ENCODE measurements around the gene CFAP77. TPM values are rescaled to one million over a fixed set of nuclear protein-coding genes. Genes with fewer than 3 reads are reported as not detected.
A peak's percentile ranks its signal among the peaks of the same experiment; 100 is the strongest.

The CFAP77 gene
- total RNA-seq, 2 donors from 2014 or later = not detected

DNA sequence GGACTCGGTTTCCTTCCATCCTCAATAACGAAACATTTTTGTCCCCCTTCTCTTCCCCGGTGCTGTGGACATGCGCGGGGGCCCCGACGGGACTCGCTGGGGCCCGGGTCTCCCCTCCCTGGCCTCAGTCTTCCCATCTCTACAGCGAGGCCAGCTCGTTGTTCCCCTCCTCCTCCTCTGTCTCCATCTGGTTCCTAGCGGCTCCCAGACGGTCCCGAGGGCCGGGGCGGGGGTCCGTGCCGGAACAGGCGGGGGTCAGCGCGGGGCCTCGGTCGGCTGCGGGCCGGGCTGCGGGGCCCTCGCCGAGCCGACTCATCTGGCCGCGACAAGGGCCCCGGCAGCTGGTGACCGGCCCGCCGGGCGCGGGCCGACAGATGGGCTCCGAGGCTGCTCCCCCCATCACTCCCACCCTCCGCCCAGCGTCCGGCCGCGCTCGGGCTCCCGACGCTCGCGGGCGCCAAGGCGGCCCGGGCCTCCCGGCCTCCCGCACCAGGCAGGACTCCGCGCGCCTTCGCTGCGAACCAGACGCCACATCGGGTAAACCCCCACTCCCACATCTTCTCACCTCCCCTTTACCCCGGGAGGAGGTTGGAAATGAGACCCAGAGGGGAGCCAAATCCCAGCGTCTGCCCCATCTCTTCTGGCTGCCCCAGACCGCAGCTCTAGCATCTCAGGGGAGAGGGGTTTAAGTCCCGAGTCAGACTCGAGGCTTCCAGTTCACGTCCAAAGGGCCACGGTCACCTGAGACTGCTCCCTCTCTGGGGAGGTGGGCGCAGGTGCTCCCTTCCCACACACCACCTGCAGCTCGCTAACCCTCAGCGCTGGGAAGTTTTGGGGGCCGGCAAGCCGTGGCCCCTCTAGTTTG is 180.5 kb downstream of the CFAP77 start:
- H3K4me3 Mint-ChIP-seq = no peak overlapping the region
- peaks cover 34% of the 10 kb centered on the region for H3K27me3 Mint-ChIP-seq
- ATAC-seq (replicated peaks) = no peak
- peaks cover 37% of the 10 kb centered on the region for H3K36me3 Mint-ChIP-seq (ENCODE audit: low read depth)
- H3K9me3 Mint-ChIP-seq = no peaks in the 10 kb centered on the region
- no peak overlapping the region for H3K27ac Mint-ChIP-seq
- H3K4me1 Mint-ChIP-seq = no peaks in the 10 kb centered on the region

DNA sequence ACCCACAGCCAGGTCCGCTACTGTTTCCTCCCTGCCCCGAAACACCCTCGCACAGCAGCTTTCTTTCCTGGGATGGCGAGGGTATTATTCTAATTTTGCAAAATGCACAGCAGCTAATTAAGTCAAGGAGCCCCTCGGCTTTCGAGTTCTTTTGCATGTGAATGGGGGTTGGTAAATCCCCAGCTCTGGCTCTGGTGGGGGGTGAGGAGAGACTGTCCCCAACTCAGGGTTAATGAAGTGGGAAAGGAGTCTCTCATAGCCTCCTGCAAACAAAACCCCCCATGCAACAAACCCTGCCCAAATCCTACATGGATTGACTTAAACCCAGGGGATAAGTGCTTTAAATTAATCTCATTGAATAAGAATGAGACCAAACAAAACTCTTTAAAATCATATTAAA is 181.2 kb downstream of the CFAP77 start:
- H3K4me3 Mint-ChIP-seq = no peak overlapping the region
- no peaks in the 10 kb centered on the region for H3K4me1 Mint-ChIP-seq
- peaks cover 44% of the 10 kb centered on the region for H3K36me3 Mint-ChIP-seq (ENCODE audit: low read depth)
- H3K9me3 Mint-ChIP-seq = no peaks in the 10 kb centered on the region
- no peak for ATAC-seq (replicated peaks)
- H3K27me3 Mint-ChIP-seq = peaks cover 29% of the 10 kb centered on the region
- no peak overlapping the region for H3K27ac Mint-ChIP-seq

GRCh38 chr9:132591751-132592314 is 181.8 kb downstream of the CFAP77 start:
- H3K36me3 Mint-ChIP-seq (ENCODE audit: low read depth) = peaks cover 50% of the 10 kb centered on the region

DNA sequence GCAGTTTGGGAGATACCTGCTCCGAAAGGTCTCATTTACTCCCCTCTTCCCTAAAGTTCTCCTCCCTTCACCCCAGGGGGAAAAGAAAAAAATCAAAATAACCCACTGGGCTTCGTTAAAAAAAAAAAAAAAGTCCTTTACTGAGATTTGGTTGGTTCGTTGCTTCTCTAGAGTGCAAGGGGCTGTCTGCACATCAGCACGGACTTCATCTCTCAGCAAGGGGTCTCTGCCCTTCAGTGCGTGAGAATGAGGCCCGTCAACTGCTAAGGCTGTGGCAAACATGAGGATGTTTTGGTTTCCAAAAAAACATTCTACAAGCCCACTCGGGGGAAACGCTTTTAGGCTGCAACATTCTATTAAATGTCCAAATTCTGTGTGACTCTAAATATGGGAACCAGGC is 182.4 kb downstream of the CFAP77 start:
- H3K4me3 Mint-ChIP-seq = no peak overlapping the region
- no peak overlapping the region for H3K27ac Mint-ChIP-seq
- no peaks in the 10 kb centered on the region for H3K9me3 Mint-ChIP-seq
- no peak for ATAC-seq (replicated peaks)
- H3K36me3 Mint-ChIP-seq (ENCODE audit: low read depth) = peaks cover 56% of the 10 kb centered on the region
- peaks cover 32% of the 10 kb centered on the region for H3K27me3 Mint-ChIP-seq
- H3K4me1 Mint-ChIP-seq = no peaks in the 10 kb centered on the region

More at GRCh38 chr9:132591751-132592314, 181.8 kb downstream of the CFAP77 start:
- Mint-ChIP-seq H3K4me3 (no peak overlapping the region), H3K4me1 (no peaks in the 10 kb centered on the region), H3K9me3 (no peaks in the 10 kb centered on the region), H3K27me3 (peaks cover 32% of the 10 kb centered on the region), H3K27ac (no peak overlapping the region)
- no peak for ATAC-seq (replicated peaks)

DNA sequence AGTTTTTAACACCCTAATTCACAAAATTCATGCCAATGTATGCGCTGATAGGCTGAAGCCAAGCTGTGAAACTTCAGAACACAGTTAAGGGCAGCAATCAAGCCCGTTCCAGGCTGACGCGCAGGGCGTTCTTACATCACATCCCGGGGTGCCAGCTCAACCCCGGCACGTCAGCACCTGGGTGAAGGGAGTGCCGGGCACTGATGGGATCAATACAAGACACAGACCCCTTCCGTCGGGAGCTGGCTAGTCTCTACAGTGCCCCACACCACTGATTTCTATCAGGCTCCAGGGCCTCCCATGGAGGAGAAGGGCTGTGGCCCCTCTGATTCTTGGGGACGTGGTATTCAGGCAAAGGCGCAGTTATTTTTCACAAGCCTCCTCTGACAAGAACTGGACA is 184.4 kb downstream of the CFAP77 start:
- Mint-ChIP-seq H3K4me1 (no peaks in the 10 kb centered on the region), H3K27me3 (peaks cover 31% of the 10 kb centered on the region), H3K27ac (no peak overlapping the region), H3K36me3 (ENCODE audit: low read depth) (peaks cover 75% of the 10 kb centered on the region), H3K4me3 (no peak overlapping the region), H3K9me3 (no peaks in the 10 kb centered on the region)
- ATAC-seq (replicated peaks) = no peak

DNA sequence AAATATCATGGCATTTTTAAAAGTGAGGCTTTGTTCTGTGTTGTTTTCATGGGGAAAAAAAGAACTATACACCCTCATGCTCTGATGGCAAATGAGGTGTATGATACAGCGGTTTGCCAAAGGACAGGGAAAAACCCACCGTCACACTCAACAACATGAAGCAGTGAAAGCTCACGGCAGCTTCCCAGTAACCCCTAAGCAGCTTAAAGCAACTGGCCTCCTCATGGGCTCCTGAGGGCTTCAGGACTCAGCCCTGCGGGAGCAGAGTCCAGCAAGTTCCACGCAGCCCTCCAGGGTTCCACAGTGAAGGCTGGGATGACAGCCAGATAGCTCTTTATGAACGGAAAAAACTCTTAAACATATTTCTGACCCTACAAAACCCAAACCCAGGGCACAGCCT is 185.3 kb downstream of the CFAP77 start:
- Mint-ChIP-seq H3K9me3 (no peaks in the 10 kb centered on the region), H3K27ac (no peak overlapping the region), H3K27me3 (peaks cover 31% of the 10 kb centered on the region), H3K36me3 (ENCODE audit: low read depth) (peaks cover 84% of the 10 kb centered on the region), H3K4me1 (no peaks in the 10 kb centered on the region), H3K4me3 (no peak overlapping the region)
- ATAC-seq (replicated peaks) = no peak

- Mint-ChIP-seq H3K4me1 (no peaks in the 10 kb centered on the region), H3K27me3 (peaks cover 28% of the 10 kb centered on the region), H3K9me3 (no peaks in the 10 kb centered on the region), H3K4me3 (no peak overlapping the region), H3K36me3 (ENCODE audit: low read depth) (peaks cover 93% of the 10 kb centered on the region), H3K27ac (no peak overlapping the region)
- ATAC-seq (replicated peaks) = no peak
These were observed 186.2 kb downstream of the CFAP77 start for GRCh38 chr9:132596200-132596599.

GRCh38 chr9:132597073-132597775 is 187.2 kb downstream of the CFAP77 start:
- H3K36me3 Mint-ChIP-seq (ENCODE audit: low read depth) = peaks cover 100% of the 10 kb centered on the region

DNA sequence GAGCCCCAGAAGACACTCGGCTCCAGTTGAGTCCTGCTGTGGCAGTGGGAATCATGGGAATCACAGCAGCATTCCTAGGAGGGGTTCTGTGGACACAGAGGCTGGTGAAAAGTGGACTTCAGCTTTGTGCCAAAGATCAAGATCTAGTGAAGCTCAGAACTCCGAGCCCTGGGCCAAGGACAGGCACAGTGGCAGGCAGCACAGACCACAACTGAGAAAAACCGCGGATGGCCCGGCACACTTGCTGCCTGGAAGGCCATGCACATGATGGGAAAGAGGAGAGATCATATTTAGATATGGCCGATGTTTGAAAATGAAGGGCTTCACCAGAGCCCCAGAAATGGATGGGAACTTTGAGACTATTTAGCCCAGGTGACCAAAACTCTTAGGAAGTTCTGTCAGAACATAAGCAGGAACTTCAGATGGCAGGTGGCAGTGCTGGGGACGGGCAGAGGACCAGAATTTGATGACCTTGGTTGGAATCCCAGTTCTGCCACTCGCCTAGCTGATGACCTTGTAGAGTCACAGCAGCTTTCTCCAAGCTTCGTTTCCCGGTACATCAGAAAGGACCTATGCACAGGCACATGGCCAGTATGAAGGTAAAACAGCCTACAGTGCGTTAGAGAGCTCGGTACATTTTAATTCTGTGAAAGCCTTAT is 190.4 kb downstream of the CFAP77 start:
- H3K4me1 Mint-ChIP-seq = no peaks in the 10 kb centered on the region
- no peaks in the 10 kb centered on the region for H3K9me3 Mint-ChIP-seq
- peaks cover 100% of the 10 kb centered on the region for H3K36me3 Mint-ChIP-seq (ENCODE audit: low read depth)
- no peak overlapping the region for H3K4me3 Mint-ChIP-seq
- H3K27ac Mint-ChIP-seq = no peak overlapping the region
- H3K27me3 Mint-ChIP-seq = peaks cover 8% of the 10 kb centered on the region
- no peak for ATAC-seq (replicated peaks)

More at GRCh38 chr9:132597073-132597775, 187.2 kb downstream of the CFAP77 start:
- H3K4me3 Mint-ChIP-seq = no peak overlapping the region
- no peaks in the 10 kb centered on the region for H3K9me3 Mint-ChIP-seq
- no peaks in the 10 kb centered on the region for H3K4me1 Mint-ChIP-seq
- no peak overlapping the region for H3K27ac Mint-ChIP-seq
- ATAC-seq (replicated peaks) = no peak
- peaks cover 19% of the 10 kb centered on the region for H3K27me3 Mint-ChIP-seq

DNA sequence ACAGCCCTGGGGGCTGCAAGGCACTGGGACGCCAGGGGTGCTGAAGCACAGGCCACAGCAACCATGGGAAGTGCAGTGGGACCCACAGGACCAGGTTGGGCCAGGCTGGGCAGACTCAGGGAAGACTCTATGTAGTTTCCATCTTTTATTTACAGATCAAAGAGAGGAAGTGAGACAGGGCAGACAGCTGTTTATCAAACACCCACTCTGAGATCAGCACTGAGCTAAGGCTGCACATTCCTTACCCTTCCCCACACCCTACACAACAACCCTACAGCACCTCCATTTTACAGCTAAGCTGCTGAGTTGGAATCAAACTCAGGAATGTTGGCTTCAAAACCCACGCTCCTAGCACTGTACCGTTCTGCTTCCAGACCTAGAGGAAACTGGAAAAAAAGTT is 192.2 kb downstream of the CFAP77 start:
- no peak overlapping the region for H3K4me3 Mint-ChIP-seq
- peaks cover 4% of the 10 kb centered on the region for H3K27me3 Mint-ChIP-seq
- no peak overlapping the region for H3K27ac Mint-ChIP-seq
- H3K4me1 Mint-ChIP-seq = no peaks in the 10 kb centered on the region
- H3K36me3 Mint-ChIP-seq (ENCODE audit: low read depth) = peaks cover 100% of the 10 kb centered on the region
- no peak for ATAC-seq (replicated peaks)
- H3K9me3 Mint-ChIP-seq = no peaks in the 10 kb centered on the region

DNA sequence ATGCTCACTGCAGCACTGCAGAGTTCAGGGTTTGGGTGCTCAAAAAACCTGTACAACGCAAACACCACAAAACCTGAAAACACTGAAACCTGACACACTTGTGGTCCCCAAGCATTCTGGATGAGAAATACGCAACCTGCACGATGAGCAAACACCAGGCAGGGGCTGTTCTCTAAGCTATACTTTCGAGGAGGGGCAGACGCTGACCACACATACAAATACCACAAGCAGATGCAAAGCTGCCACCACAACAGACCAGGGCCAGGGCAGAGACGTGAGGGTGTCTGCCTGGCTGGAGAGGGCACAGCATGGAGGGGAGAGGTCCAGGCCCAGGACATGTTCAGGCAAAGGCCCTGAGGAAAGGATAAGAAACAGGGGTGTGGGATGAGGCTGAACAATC is 195.4 kb downstream of the CFAP77 start:
- H3K9me3 Mint-ChIP-seq = no peaks in the 10 kb centered on the region
- H3K4me3 Mint-ChIP-seq = no peak overlapping the region
- no peaks in the 10 kb centered on the region for H3K4me1 Mint-ChIP-seq
- peak overlapping the region; percentile 8 for H3K27ac Mint-ChIP-seq
- no peaks in the 10 kb centered on the region for H3K27me3 Mint-ChIP-seq
- ATAC-seq (replicated peaks) = no peak
- peaks cover 100% of the 10 kb centered on the region for H3K36me3 Mint-ChIP-seq (ENCODE audit: low read depth)

GRCh38 chr9:132606066-132606465 is 196.1 kb downstream of the CFAP77 start:
- peaks cover 100% of the 10 kb centered on the region for H3K36me3 Mint-ChIP-seq (ENCODE audit: low read depth)
- ATAC-seq (replicated peaks) = no peak
- H3K27me3 Mint-ChIP-seq = no peaks in the 10 kb centered on the region
- no peaks in the 10 kb centered on the region for H3K4me1 Mint-ChIP-seq
- peak overlapping the region; percentile 8 for H3K27ac Mint-ChIP-seq
- no peak overlapping the region for H3K4me3 Mint-ChIP-seq
- no peaks in the 10 kb centered on the region for H3K9me3 Mint-ChIP-seq

GRCh38 chr9:132609184-132609583 is 199.2 kb downstream of the CFAP77 start:
- Mint-ChIP-seq H3K4me3 (no peak overlapping the region), H3K27me3 (no peaks in the 10 kb centered on the region), H3K27ac (no peak overlapping the region), H3K36me3 (ENCODE audit: low read depth) (peaks cover 100% of the 10 kb centered on the region), H3K4me1 (no peaks in the 10 kb centered on the region), H3K9me3 (no peaks in the 10 kb centered on the region)
- ATAC-seq (replicated peaks) = no peak

GRCh38 chr9:132609829-132610228 is 199.8 kb downstream of the CFAP77 start:
- ATAC-seq (replicated peaks) = peak; percentile 49
- Mint-ChIP-seq H3K27me3 (no peaks in the 10 kb centered on the region), H3K36me3 (ENCODE audit: low read depth) (peaks cover 100% of the 10 kb centered on the region), H3K9me3 (no peaks in the 10 kb centered on the region), H3K4me3 (no peak overlapping the region), H3K27ac (no peak overlapping the region), H3K4me1 (no peaks in the 10 kb centered on the region)

All from activated T-helper 17 cell treated with anti-CD3 and anti-CD28 coated beads, Interleukin-2, amount 50 U/mL, for 72 hours (primary cell).